IMR-90 (cell line): Measurements from ENCODE around the gene PSMD8. TPM values are rescaled to one million over a fixed set of nuclear protein-coding genes. Genes with fewer than 3 reads are reported as not detected.
"Not testable (repeated sequence)": the region's sequence is repeated elsewhere in the genome, so short reads cannot be mapped to it uniquely, and the experiment has no call there.

Experiments used
- ATAC-seq: fragments of 200-7000 bp; cut with Tn5 transposase; 2 replicates; pipeline ENCODE4 v1.9.1; 2020; ENCODE audit warnings: low read depth, mild to moderate bottlenecking, moderate library complexity
- BruUV-seq: library from RNA; stranded (reverse); fragments of 400-500 nt; replicated peaks from 2 replicates; lab custom pipeline; 2021; lab: Mats Ljungman, UMichigan
- CTCF ChIA-PET: fragments of 300-600 bp; formaldehyde crosslinking; extraction: SDS; loops from one replicate; lab custom pipeline; 2021; ENCODE audit warnings: antibody characterized with exemption; lab: Yijun Ruan, JAX
- POLR2A ChIA-PET: fragments of 300-600 bp; sonication (Branson Sonifier 250); formaldehyde crosslinking; loops from one replicate; lab custom pipeline; 2022; ENCODE audit warnings: antibody characterized with exemption; ENCODE audit not compliant: unreplicated experiment; lab: Charles Lee
- DNase-seq: peaks from one replicate; pipeline ENCODE4 v3.0.0; 2013
- H2AFZ ChIP-seq: replicated peaks from 2 replicates; pipeline ENCODE3; 2013; ENCODE audit warnings: low read length, mild to moderate bottlenecking; ENCODE audit not compliant: poor library complexity
- H2AK5ac ChIP-seq: 2 replicates; pipeline ENCODE4 v1.6.1; 2013; ENCODE audit warnings: low read depth, low read length, inconsistent platforms
- H2AK9ac ChIP-seq: replicated peaks from 2 replicates; pipeline ENCODE3; 2013; ENCODE audit warnings: mild to moderate bottlenecking, low read depth, low read length, moderate library complexity; ENCODE audit not compliant: poor library complexity
- H2BK120ac ChIP-seq: 2 replicates; pipeline ENCODE4 v1.6.1; 2013; ENCODE audit warnings: low read depth, low read length, inconsistent platforms
- H2BK15ac ChIP-seq: 3 replicates; pipeline ENCODE4 v1.6.1; 2013; ENCODE audit warnings: low read depth, low read length, inconsistent platforms
- H2BK20ac ChIP-seq: 2 replicates; pipeline ENCODE4 v1.6.1; 2013; ENCODE audit warnings: low read depth, mild to moderate bottlenecking, inconsistent platforms, low read length, moderate library complexity
- H2BK5ac ChIP-seq: 2 replicates; pipeline ENCODE4 v1.6.1; 2013; ENCODE audit warnings: mild to moderate bottlenecking, low read depth, low read length, inconsistent platforms; ENCODE audit not compliant: poor library complexity, severe bottlenecking
- H3K14ac ChIP-seq: replicated peaks from 2 replicates; pipeline ENCODE4 v1.6.1; 2013; ENCODE audit warnings: low read depth, low read length, inconsistent platforms
- H3K18ac ChIP-seq: 2 replicates; pipeline ENCODE4 v1.6.1; 2013; ENCODE audit warnings: low read depth, low read length, control low read depth
- H3K23ac ChIP-seq: 2 replicates; pipeline ENCODE4 v1.6.1; 2013; ENCODE audit warnings: low read depth, low read length, inconsistent platforms
- H3K27ac ChIP-seq: 2 replicates; pipeline ENCODE4 v1.5.1; 2013; ENCODE audit warnings: mild to moderate bottlenecking, control low read depth, low read length; ENCODE audit not compliant: insufficient read depth
- H3K27me3 ChIP-seq: 2 replicates; pipeline ENCODE4 v1.6.1; 2013; ENCODE audit warnings: low read length; ENCODE audit not compliant: control insufficient read depth, insufficient read depth
- H3K36me3 ChIP-seq: 2 replicates; pipeline ENCODE4 v1.6.1; 2013; ENCODE audit warnings: low read length, mixed read lengths; ENCODE audit not compliant: control insufficient read depth, insufficient read depth
- H3K4ac ChIP-seq: 2 replicates; pipeline ENCODE4 v1.6.1; 2013; ENCODE audit warnings: low read depth, low read length, inconsistent platforms
- H3K4me1 ChIP-seq: 2 replicates; pipeline ENCODE4 v1.6.1; 2013; ENCODE audit warnings: low read length, mixed read lengths; ENCODE audit not compliant: control insufficient read depth, insufficient read depth
- H3K4me2 ChIP-seq: 2 replicates; pipeline ENCODE4 v1.6.1; 2013; ENCODE audit warnings: low read depth, mild to moderate bottlenecking, control low read depth, low read length, moderate library complexity
- H3K4me3 ChIP-seq: 2 replicates; pipeline ENCODE4 v1.5.1; 2013; ENCODE audit warnings: low read depth, mild to moderate bottlenecking, control low read depth, low read length, moderate library complexity; ENCODE audit not compliant: insufficient read depth
- H3K56ac ChIP-seq: 2 replicates; pipeline ENCODE4 v1.6.1; 2013; ENCODE audit warnings: low read length, inconsistent platforms; ENCODE audit not compliant: insufficient read depth; ENCODE audit errors: extremely low read depth
- H3K79me1 ChIP-seq, 2 experiments: 2 replicates each; pipeline ENCODE4 v1.6.1; 2013; ENCODE audit warnings: low read length in 2 of 2, inconsistent platforms in 1 of 2, low read depth in 1 of 2
- H3K9ac ChIP-seq: 2 replicates; pipeline ENCODE4 v1.6.1; 2013; ENCODE audit warnings: low read depth, low read length, control low read depth
- H3K9me1 ChIP-seq: 2 replicates; pipeline ENCODE4 v1.6.1; 2013; ENCODE audit warnings: low read length, inconsistent platforms; ENCODE audit not compliant: insufficient read depth
- H3K9me3 ChIP-seq: 2 replicates; pipeline ENCODE4 v1.6.1; 2013; ENCODE audit warnings: low read length; ENCODE audit not compliant: control insufficient read depth, insufficient read depth
- H4K20me1 ChIP-seq: 2 replicates; pipeline ENCODE4 v1.6.1; 2013; ENCODE audit warnings: low read length, inconsistent platforms; ENCODE audit not compliant: insufficient read depth
- H4K5ac ChIP-seq: 2 replicates; pipeline ENCODE4 v1.6.1; 2013; ENCODE audit warnings: mild to moderate bottlenecking, low read depth, low read length, control low read depth
- H4K8ac ChIP-seq, 2 experiments: 2 replicates each; pipeline ENCODE4 v1.6.1; 2013; ENCODE audit warnings: low read depth in 2 of 2, low read length in 2 of 2, control low read depth in 1 of 2, inconsistent platforms in 1 of 2
- H4K91ac ChIP-seq: 2 replicates; pipeline ENCODE4 v1.6.1; 2013; ENCODE audit warnings: low read depth, low read length, inconsistent platforms; ENCODE audit not compliant: insufficient read depth
- WGBS, 2 experiments: methylation state at CpG; one replicate each; pipeline versions ENCODE4 v1.1.5 to v1.1.7; 2013; ENCODE audit warnings: missing lambda C conversion rate in 2 of 2; ENCODE audit not compliant: insufficient read length in 1 of 2; ENCODE audit errors: extremely low coverage in 2 of 2; 5-methylcytosine and 5-hydroxymethylcytosine counted together
- dilution Hi-C: fragments of 300-500 bp; cut with HindIII; formaldehyde crosslinking; loops from one replicate; pipeline ENCODE4 v1.14.3; 2018; ENCODE audit warnings: low sequenced_read_pairs; ENCODE audit not compliant: unreplicated experiment
- in situ Hi-C: fragments of 300-500 bp; cut with MboI; formaldehyde crosslinking; loops from 3 replicates; pipeline ENCODE4 v1.14.3; 2019; ENCODE audit warnings: low sequenced_read_pairs, inconsistent platforms, mixed read lengths
- intact Hi-C: fragments of 100-400 bp; cut with micrococcal nuclease; formaldehyde crosslinking; loops from 2 replicates; pipeline ENCODE4 v1.10.0; 2022
- polyA plus RNA-seq, 3 experiments: library from polyadenylated mRNA; depleted of rRNA; stranded (reverse); fragments of >200 nt; gene quantifications; 2 replicates each; pipeline ENCODE4 v1.2.3, GENCODE V29; 2012; ENCODE audit warnings: low replicate concordance in 1 of 3
- total RNA-seq: library from RNA; depleted of rRNA; stranded (reverse); fragments of >200 nt; gene quantifications from 2 replicates; pipeline ENCODE4 v1.2.3, GENCODE V29; 2012

The PSMD8 gene
- total and polyA plus RNA-seq, 2 of the 4 experiments (the other 2 are of a cell fraction) = 475 to 644 TPM

GRCh38 chr19:38410407-38410806 is 36.0 kb downstream of the PSMD8 start:
- WGBS, 2 experiments = no CpG with 5 or more reads among the region's 6 CpGs
- H3K9ac ChIP-seq, POLR2A ChIA-PET, H3K14ac ChIP-seq, H2BK20ac ChIP-seq, H3K4me1 ChIP-seq, H2BK120ac ChIP-seq, H3K4ac ChIP-seq, H4K20me1 ChIP-seq, DNase-seq, CTCF ChIA-PET, H3K27ac ChIP-seq, H3K9me1 ChIP-seq, H2AK5ac ChIP-seq, H4K5ac ChIP-seq, H3K79me1 ChIP-seq, dilution Hi-C loops, H3K9me3 ChIP-seq, H3K4me3 ChIP-seq, H3K18ac ChIP-seq, H3K56ac ChIP-seq, H4K91ac ChIP-seq, H2BK5ac ChIP-seq, H3K36me3 ChIP-seq, H2BK15ac ChIP-seq, H2AK9ac ChIP-seq, intact Hi-C loops, H4K8ac ChIP-seq, H3K23ac ChIP-seq, BruUV-seq, H3K4me2 ChIP-seq, H2AFZ ChIP-seq, ATAC-seq, H3K27me3 ChIP-seq: not testable (repeated sequence)
- in situ Hi-C loops = loop anchor here (25.0 kb wide), 1 partner anchor 527 kb away; the partner anchor contains the start of genes MRPS12 and SARS2
